DMS53 (cell line): ENCODE measurements around the gene PIGZ.

Source experiments
- DNase-seq: peaks from one replicate; lab custom pipeline; 2025; lab: John Stamatoyannopoulos, UW

Gene PIGZ

GRCh38 chr3:196968233-196969133, at the start of gene PIGZ:
TSS of gene PIGZ (minus strand) at chr3:196968833. CDS start at chr3:196952031, 16,802 bp downstream.
- DNase-seq, result peak; percentile 68

- no peak for DNase-seq
These were observed 48.4 kb upstream of the PIGZ start for GRCh38 chr3:197017003-197017402.

- DNase-seq, result no peak
These were observed 47.4 kb upstream of the PIGZ start for GRCh38 chr3:197015790-197016736.

GRCh38 chr3:197014942-197015575, 46.4 kb upstream of the PIGZ start:
- DNase-seq, result no peak

GRCh38 chr3:197014024-197014423, 45.4 kb upstream of the PIGZ start:
- no peak for DNase-seq

GRCh38 chr3:197012540-197012883, 43.9 kb upstream of the PIGZ start:
- no peak for DNase-seq

- no peak for DNase-seq
These were observed 43.3 kb upstream of the PIGZ start for GRCh38 chr3:197011780-197012539.

- DNase-seq, result no peak
These were observed 42.1 kb upstream of the PIGZ start for GRCh38 chr3:197010556-197011351.

- no peak for DNase-seq
These were observed 40.9 kb upstream of the PIGZ start for GRCh38 chr3:197009532-197010019.

GRCh38 chr3:197008436-197009209, 40.0 kb upstream of the PIGZ start:
- no peak for DNase-seq

- no peak for DNase-seq
These were observed 39.3 kb upstream of the PIGZ start for GRCh38 chr3:197007953-197008352.

- DNase-seq, result peak; percentile 41
These were observed 38.8 kb upstream of the PIGZ start for GRCh38 chr3:197007296-197007940.

GRCh38 chr3:197006860-197007259, 38.2 kb upstream of the PIGZ start:
- DNase-seq, result no peak

- no peak for DNase-seq
These were observed 37.8 kb upstream of the PIGZ start for GRCh38 chr3:197006446-197006845.

GRCh38 chr3:197003461-197004385, 35.1 kb upstream of the PIGZ start:
- DNase-seq, result peak; percentile 76

GRCh38 chr3:197002701-197003454, 34.2 kb upstream of the PIGZ start:
- DNase-seq, result peak; percentile 93

- DNase-seq, result peak; percentile 57
These were observed 33.5 kb upstream of the PIGZ start for GRCh38 chr3:197001972-197002700.
